ENCODE results near the gene TBL1X. TPM values are rescaled to one million over a fixed set of nuclear protein-coding genes. Genes with fewer than 3 reads are reported as not detected.

Gene TBL1X
- total and polyA plus RNA-seq, 2 donors (not counting 3 experiments of a cell fraction or from before 2014, with no cell fraction given): 8.7 to 25.3 TPM

DNA sequence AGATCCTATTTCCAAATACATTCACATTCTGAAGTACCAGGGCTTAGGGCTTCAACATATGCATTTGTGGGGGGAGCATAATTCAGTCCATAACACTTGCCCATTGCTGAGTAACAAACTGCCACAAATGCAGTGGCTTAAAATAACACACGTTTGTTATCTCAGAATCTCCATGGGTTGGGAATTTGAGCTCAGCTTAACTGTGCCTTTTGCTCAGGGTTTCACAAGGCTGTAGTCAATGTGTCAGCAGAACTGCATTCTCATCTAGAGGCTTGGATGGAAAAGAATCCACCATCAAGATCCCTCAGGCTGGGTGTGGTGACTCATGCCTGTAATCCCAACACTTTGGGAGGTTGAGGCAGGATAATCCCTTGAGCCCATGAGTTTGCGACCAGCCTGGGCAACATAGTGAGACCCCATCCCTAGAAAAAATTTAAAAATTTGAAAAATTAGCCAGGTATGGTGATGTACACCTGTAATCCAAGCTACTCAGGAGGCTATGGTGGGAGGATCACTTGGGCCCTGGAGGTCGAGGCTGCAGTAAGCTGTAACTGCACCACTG lies 25.8 kb upstream of the TBL1X start:
- Histone ChIP-seq H3K9me3 (replicated peaks; ENCODE audit: control insufficient read depth, insufficient read depth, low read length) (no peaks in the 10 kb centered on the region), H3K9me1 (replicated peaks; ENCODE audit: control insufficient read depth, extremely low read depth, insufficient read depth, low read length) (no peaks in the 10 kb centered on the region), H4K20me1 (replicated peaks; ENCODE audit: control insufficient read depth, extremely low read depth, insufficient read depth, low read length) (no peaks in the 10 kb centered on the region), H3K27ac (ENCODE audit: insufficient read depth, low read depth, low read length) (no peak overlapping the region), H3K4me1 (ENCODE audit: control insufficient read depth, extremely low read depth, insufficient read depth, low read length) (no peaks in the 10 kb centered on the region), H2AFZ (ENCODE audit: low read depth, low read length) (no peak overlapping the region), H3K4me3 (replicated peaks in 1 of 3; ENCODE audit: insufficient read depth in 1 of 3, low read depth in 1 of 3, low read length in 3 of 3) (no peak overlapping the region), H3K79me2 (ENCODE audit: control insufficient read depth, insufficient read depth, low read length) (no peaks in the 10 kb centered on the region), H3K9ac (replicated peaks; ENCODE audit: extremely low read depth, insufficient read depth, low read length) (no peak overlapping the region), H3K27me3 (ENCODE audit: control insufficient read depth in 2 of 2, insufficient read depth in 2 of 2, low read length in 2 of 2) (no peaks in the 10 kb centered on the region), H3K4me2 (ENCODE audit: insufficient read depth, low read length) (no peak overlapping the region), H3K36me3 (ENCODE audit: control insufficient read depth in 2 of 2, extremely low read depth in 1 of 2, insufficient read depth in 2 of 2, low read length in 2 of 2) (no peaks in the 10 kb centered on the region)
- FAIRE-seq (no peak), DNase-seq (ENCODE audit: low read depth, low spot score) (no peak)
- no TSS peak for BruUV-seq (replicated peaks)
- POLR2A ChIA-PET: no interaction called here
- dilution Hi-C loops (cut with MboI; ENCODE audit: extremely low pct_ligation_motif_present, low sequenced_read_pairs): no loop called here
- TF ChIP-seq POLR2A (IDR thresholded peaks at IDR 0.05; ENCODE audit: low read depth, low read length) (no peak), EZH2 (IDR thresholded peaks at IDR 0.05; ENCODE audit: borderline replicate concordance, low read depth, low read length, severe bottlenecking) (no peak), FOS (IDR thresholded peaks at IDR 0.05; ENCODE audit: borderline replicate concordance, insufficient read depth, low read length) (no peak), JUN (IDR thresholded peaks at IDR 0.05; ENCODE audit: borderline replicate concordance, insufficient read depth, insufficient read length, low read depth) (no peak), GATA2 (IDR thresholded peaks at IDR 0.05; ENCODE audit: insufficient read depth, insufficient read length, low read depth, low read length) (no peak), MAX (IDR thresholded peaks at IDR 0.05; ENCODE audit: insufficient read depth, insufficient read length) (no peak)
- TF ChIP-seq, protein P1, sequence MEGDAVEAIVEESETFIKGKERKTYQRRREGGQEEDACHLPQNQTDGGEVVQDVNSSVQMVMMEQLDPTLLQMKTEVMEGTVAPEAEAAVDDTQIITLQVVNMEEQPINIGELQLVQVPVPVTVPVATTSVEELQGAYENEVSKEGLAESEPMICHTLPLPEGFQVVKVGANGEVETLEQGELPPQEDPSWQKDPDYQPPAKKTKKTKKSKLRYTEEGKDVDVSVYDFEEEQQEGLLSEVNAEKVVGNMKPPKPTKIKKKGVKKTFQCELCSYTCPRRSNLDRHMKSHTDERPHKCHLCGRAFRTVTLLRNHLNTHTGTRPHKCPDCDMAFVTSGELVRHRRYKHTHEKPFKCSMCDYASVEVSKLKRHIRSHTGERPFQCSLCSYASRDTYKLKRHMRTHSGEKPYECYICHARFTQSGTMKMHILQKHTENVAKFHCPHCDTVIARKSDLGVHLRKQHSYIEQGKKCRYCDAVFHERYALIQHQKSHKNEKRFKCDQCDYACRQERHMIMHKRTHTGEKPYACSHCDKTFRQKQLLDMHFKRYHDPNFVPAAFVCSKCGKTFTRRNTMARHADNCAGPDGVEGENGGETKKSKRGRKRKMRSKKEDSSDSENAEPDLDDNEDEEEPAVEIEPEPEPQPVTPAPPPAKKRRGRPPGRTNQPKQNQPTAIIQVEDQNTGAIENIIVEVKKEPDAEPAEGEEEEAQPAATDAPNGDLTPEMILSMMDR (IDR thresholded peaks at IDR 0.05; ENCODE audit: extremely low read depth in 1 of 2, insufficient read depth in 1 of 2, low read depth in 1 of 2, low read length in 2 of 2): no peak
- intact Hi-C loops (cut with micrococcal nuclease): no loop called here
- CTCF ChIA-PET: no interaction called here

Measured in endothelial cell of umbilical vein (primary cell).